Effector memory CD4-positive, alpha-beta T cell (primary cell): ENCODE data around the gene RPS4Y2.

Experiments used
- DNase-seq, 3 donors: peaks; one replicate each; pipeline ENCODE4 v3.0.0-alpha.2; 2020
- H3K27ac ChIP-seq: 2 replicates; pipeline ENCODE4 v1.7.0; 2013; ENCODE audit warnings: mild to moderate bottlenecking, low read length, moderate library complexity; ENCODE audit not compliant: insufficient read depth, poor library complexity, severe bottlenecking
- H3K27me3 ChIP-seq: replicated peaks from 2 replicates; pipeline ENCODE4 v1.7.0; 2013; ENCODE audit warnings: mild to moderate bottlenecking, low read length; ENCODE audit not compliant: insufficient read depth, control insufficient read depth, poor library complexity, severe bottlenecking
- H3K36me3 ChIP-seq: 2 replicates; pipeline ENCODE4 v1.7.0; 2013; ENCODE audit warnings: mild to moderate bottlenecking, low read length, moderate library complexity; ENCODE audit not compliant: control insufficient read depth, insufficient read depth
- H3K4me1 ChIP-seq: 2 replicates; pipeline ENCODE4 v1.7.0; 2013; ENCODE audit warnings: low read length, mild to moderate bottlenecking; ENCODE audit not compliant: control insufficient read depth, insufficient read depth, poor library complexity, severe bottlenecking
- H3K4me3 ChIP-seq: 2 replicates; pipeline ENCODE4 v1.7.0; 2013; ENCODE audit warnings: low read length, low read depth, mild to moderate bottlenecking; ENCODE audit not compliant: insufficient read depth, poor library complexity, severe bottlenecking
- H3K9me3 ChIP-seq: 2 replicates; pipeline ENCODE4 v1.7.0; 2013; ENCODE audit warnings: mild to moderate bottlenecking, low read length, moderate library complexity; ENCODE audit not compliant: control insufficient read depth
- total RNA-seq, 3 donors: gene quantifications; one replicate each; lab custom pipeline; 2026; lab: John Stamatoyannopoulos, UW

Gene RPS4Y2
- total RNA-seq: 0 to 0.09 (median 0) reads per million in 3 donors

DNA sequence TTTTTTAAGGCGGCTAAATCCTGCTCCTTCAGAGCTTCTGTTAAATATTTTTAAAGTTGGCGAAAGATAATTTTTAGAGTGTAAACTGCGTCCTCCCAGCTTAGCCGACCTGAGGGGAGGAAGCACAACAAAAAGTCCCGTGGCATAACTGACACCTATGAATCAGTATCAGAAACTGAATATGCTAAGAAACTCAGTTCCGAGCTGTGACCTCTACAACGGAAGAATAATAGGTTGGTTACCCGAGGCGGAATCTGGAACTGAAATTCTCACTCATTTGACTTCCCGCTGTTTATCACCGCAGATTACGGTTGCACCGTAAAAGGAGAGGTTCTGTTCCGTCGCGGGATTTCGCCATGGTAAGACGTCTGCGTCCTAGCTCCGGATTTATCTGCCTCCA lies at the start of gene RPS4Y2:
TSS of gene RPS4Y2 (plus strand) at position 301 of the 400 bp plus-strand sequence. CDS start at position 357, 56 bp downstream.
- no peak for DNase-seq
- Histone ChIP-seq H3K27me3 (no peaks in the 10 kb centered on the region), H3K4me1 (no peaks in the 10 kb centered on the region), H3K36me3 (no peaks in the 10 kb centered on the region), H3K9me3 (no peaks in the 10 kb centered on the region), H3K27ac (no peak within 1 kb of the TSS), H3K4me3 (no peak within 1 kb of the TSS)

GRCh38 chrY:20714391-20714790 lies 41.5 kb upstream of the RPS4Y2 start:
- Histone ChIP-seq H3K36me3 (no peaks in the 10 kb centered on the region), H3K9me3 (no peaks in the 10 kb centered on the region), H3K27ac (no peak overlapping the region), H3K4me3 (no peak overlapping the region), H3K27me3 (no peaks in the 10 kb centered on the region), H3K4me1 (no peaks in the 10 kb centered on the region)
- no peak for DNase-seq

DNA sequence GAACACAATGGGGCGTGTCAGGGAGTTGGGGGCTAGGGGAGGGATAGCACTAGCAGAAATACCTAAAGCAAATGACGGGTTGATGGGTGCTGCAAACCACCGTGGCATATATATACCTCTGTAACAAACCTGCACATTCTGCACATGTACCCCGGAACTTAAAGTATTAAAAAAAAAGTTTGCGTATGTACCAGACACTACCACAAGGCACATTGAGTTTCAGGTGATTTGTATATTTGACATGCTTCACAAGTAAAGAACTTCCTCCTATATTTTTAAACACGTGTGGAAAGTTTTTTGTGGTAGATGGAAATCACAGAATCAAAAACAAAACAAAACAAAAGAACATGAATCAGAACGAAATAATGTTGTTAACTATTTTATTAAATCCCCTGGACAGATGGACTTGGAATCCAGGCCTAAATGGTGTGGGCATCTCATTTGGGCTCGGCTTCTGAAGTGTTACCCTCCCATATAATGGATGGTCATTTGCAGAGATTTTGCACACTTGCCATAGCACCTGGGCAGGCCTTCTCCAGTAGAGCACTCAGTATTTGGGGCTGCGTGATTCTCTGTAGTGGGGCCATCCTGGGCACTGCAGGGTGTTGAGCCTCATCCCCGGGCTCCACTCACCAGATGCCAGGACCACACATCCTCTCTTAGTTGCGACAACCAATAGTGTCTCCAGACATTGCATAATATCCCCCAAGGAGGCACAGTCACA lies 29.6 kb upstream of the RPS4Y2 start:
- H3K27ac ChIP-seq: no peak overlapping the region
- H3K9me3 ChIP-seq: no peaks in the 10 kb centered on the region

GRCh38 chrY:20735200-20735599 lies 20.7 kb upstream of the RPS4Y2 start:
- DNase-seq: no peak
- Histone ChIP-seq H3K9me3 (no peaks in the 10 kb centered on the region), H3K36me3 (no peaks in the 10 kb centered on the region), H3K4me3 (no peak overlapping the region), H3K27me3 (no peaks in the 10 kb centered on the region), H3K4me1 (no peaks in the 10 kb centered on the region), H3K27ac (no peak overlapping the region)

More for the DNA sequence above, 29.6 kb upstream of the RPS4Y2 start:
- Histone ChIP-seq H3K4me3 (no peak overlapping the region), H3K36me3 (no peaks in the 10 kb centered on the region), H3K27me3 (no peaks in the 10 kb centered on the region), H3K4me1 (no peaks in the 10 kb centered on the region)
- no peak for DNase-seq

DNA sequence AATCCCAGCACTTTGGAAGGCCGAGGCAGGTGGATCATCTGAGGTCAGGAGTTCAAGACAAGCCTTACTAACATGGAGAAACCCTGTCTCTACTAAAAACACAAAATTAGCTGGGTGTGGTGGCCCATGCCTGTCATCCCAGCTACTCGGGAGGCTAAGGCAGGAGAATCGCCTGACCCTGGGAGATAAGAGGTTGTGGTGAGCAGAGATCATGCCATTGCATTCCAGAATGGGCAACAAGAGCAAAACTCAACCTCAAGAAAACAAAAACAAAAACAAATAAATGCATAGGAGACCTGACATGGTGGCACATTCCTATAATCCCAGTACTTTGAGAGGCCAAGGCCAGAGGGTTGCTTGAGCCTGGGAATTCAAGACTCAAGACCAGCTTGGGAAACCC lies 16.1 kb upstream of the RPS4Y2 start:
- Histone ChIP-seq H3K27ac (no peak overlapping the region), H3K9me3 (no peaks in the 10 kb centered on the region), H3K36me3 (no peaks in the 10 kb centered on the region), H3K4me3 (no peak overlapping the region), H3K4me1 (no peaks in the 10 kb centered on the region), H3K27me3 (no peaks in the 10 kb centered on the region)
- no peak for DNase-seq

- no peaks in the 10 kb centered on the region for H3K27me3 ChIP-seq
- no peaks in the 10 kb centered on the region for H3K36me3 ChIP-seq
- DNase-seq: no peak
- H3K9me3 ChIP-seq: no peaks in the 10 kb centered on the region
- no peaks in the 10 kb centered on the region for H3K4me1 ChIP-seq
- no peak overlapping the region for H3K27ac ChIP-seq
- no peak overlapping the region for H3K4me3 ChIP-seq
These were observed 15.3 kb upstream of the RPS4Y2 start for GRCh38 chrY:20740609-20741008.

- Histone ChIP-seq H3K4me1 (no peaks in the 10 kb centered on the region), H3K27me3 (no peaks in the 10 kb centered on the region), H3K36me3 (no peaks in the 10 kb centered on the region), H3K4me3 (no peak overlapping the region), H3K9me3 (no peaks in the 10 kb centered on the region), H3K27ac (no peak overlapping the region)
- no peak for DNase-seq
These were observed 10.8 kb upstream of the RPS4Y2 start for GRCh38 chrY:20745060-20745459.

- Histone ChIP-seq H3K27me3 (no peaks in the 10 kb centered on the region), H3K9me3 (no peaks in the 10 kb centered on the region), H3K27ac (no peak overlapping the region), H3K4me3 (no peak overlapping the region), H3K36me3 (no peaks in the 10 kb centered on the region), H3K4me1 (no peaks in the 10 kb centered on the region)
- DNase-seq: no peak
These were observed 9.0 kb upstream of the RPS4Y2 start for GRCh38 chrY:20746919-20747318.

DNA sequence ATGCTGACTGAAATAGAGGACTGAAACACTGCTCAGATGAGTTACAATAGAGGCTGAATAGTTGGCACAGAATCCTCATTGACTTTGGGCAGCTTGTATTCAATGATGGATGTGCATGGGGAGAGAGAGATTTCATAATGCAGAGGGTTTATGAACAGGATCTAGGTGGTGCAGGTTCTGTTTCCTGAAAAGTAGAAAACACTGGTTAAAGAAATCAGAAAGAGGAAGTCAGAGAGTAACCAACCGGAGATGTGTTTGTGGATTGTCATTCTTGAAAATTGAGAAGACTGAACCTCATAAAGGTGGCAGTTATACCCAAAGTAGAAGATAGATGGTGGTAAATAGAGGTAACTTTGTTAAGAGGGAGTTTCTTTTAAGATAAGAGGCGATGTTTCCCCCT lies 8.0 kb downstream of the RPS4Y2 start:
- Histone ChIP-seq H3K9me3 (no peaks in the 10 kb centered on the region), H3K4me3 (no peak overlapping the region), H3K36me3 (no peaks in the 10 kb centered on the region), H3K4me1 (no peaks in the 10 kb centered on the region), H3K27me3 (no peaks in the 10 kb centered on the region), H3K27ac (no peak overlapping the region)
- no peak for DNase-seq

GRCh38 chrY:20765117-20765516 lies 9.2 kb downstream of the RPS4Y2 start:
- H3K27ac ChIP-seq: no peak overlapping the region
- H3K9me3 ChIP-seq: no peaks in the 10 kb centered on the region
- no peak overlapping the region for H3K4me3 ChIP-seq
- H3K27me3 ChIP-seq: no peaks in the 10 kb centered on the region
- no peaks in the 10 kb centered on the region for H3K36me3 ChIP-seq
- DNase-seq: no peak
- no peaks in the 10 kb centered on the region for H3K4me1 ChIP-seq
